GM23338 (cell line): Measurements from ENCODE around the gene APP. TPM values are rescaled to one million over a fixed set of nuclear protein-coding genes. Genes with fewer than 3 reads are reported as not detected.

Experiments
- ATAC-seq: fragments of 200-7000 bp; cut with Tn5 transposase; 3 replicates; pipeline ENCODE4 v1.9.1; 2020
- DNase-seq: peaks from one replicate; pipeline ENCODE4 v3.0.0-alpha.2; 2015; ENCODE audit warnings: low spot score
- H2AFZ ChIP-seq: fragments of 200-600 bp; sonication (generic); 2 replicates; pipeline ENCODE4 v1.8.0; 2016; ENCODE audit warnings: antibody characterized with exemption, mild to moderate bottlenecking, moderate library complexity
- H3F3A ChIP-seq: fragments of 200-600 bp; sonication (generic); replicated peaks from 2 replicates; pipeline ENCODE4 v1.8.0; 2017; ENCODE audit warnings: antibody characterized with exemption, mixed run types, low read depth
- H3K27ac ChIP-seq: fragments of 200-600 bp; sonication (generic); 2 replicates; pipeline ENCODE4 v1.6.1; 2016; ENCODE audit warnings: low read depth
- H3K27me3 ChIP-seq: fragments of 200-600 bp; sonication (generic); 2 replicates; pipeline ENCODE4 v1.8.0; 2016; ENCODE audit warnings: mild to moderate bottlenecking, mixed run types, moderate library complexity; ENCODE audit not compliant: insufficient read depth
- H3K36me3 ChIP-seq: fragments of 200-600 bp; sonication (generic); 2 replicates; pipeline ENCODE4 v1.8.0; 2016; ENCODE audit warnings: mild to moderate bottlenecking; ENCODE audit not compliant: insufficient read depth
- H3K4me1 ChIP-seq: fragments of 200-600 bp; sonication (generic); 2 replicates; pipeline ENCODE4 v1.8.0; 2016; ENCODE audit warnings: mild to moderate bottlenecking, moderate library complexity; ENCODE audit not compliant: insufficient read depth
- H3K4me2 ChIP-seq: fragments of 200-600 bp; sonication (generic); 2 replicates; pipeline ENCODE4 v1.7.1; 2017; ENCODE audit warnings: mixed run types
- H3K4me3 ChIP-seq: fragments of 200-600 bp; sonication (generic); 2 replicates; pipeline ENCODE4 v1.6.1; 2016; ENCODE audit warnings: mixed run types
- H3K79me2 ChIP-seq: fragments of 200-600 bp; sonication (generic); replicated peaks from 2 replicates; pipeline ENCODE4 v1.8.0; 2017; ENCODE audit warnings: mild to moderate bottlenecking; ENCODE audit not compliant: insufficient read depth
- H3K9me2 ChIP-seq: fragments of 200-600 bp; sonication (generic); 2 replicates; pipeline ENCODE4 v1.8.0; 2017; ENCODE audit not compliant: insufficient read depth
- H4K20me1 ChIP-seq: fragments of 200-600 bp; sonication (generic); replicated peaks from 2 replicates; pipeline ENCODE4 v1.8.0; 2017; ENCODE audit warnings: mild to moderate bottlenecking; ENCODE audit not compliant: insufficient read depth
- H3K27ac Mint-ChIP-seq: 2 replicates; pipeline ENCODE4 v1.8.0; 2020; ENCODE audit warnings: inconsistent platforms, mild to moderate bottlenecking, moderate library complexity, mixed read lengths
- H3K27me3 Mint-ChIP-seq: 3 replicates; pipeline ENCODE4 v1.8.0; 2022; ENCODE audit warnings: low read depth, mild to moderate bottlenecking, moderate library complexity, mixed read lengths, inconsistent platforms; ENCODE audit not compliant: insufficient read depth, poor library complexity
- H3K36me3 Mint-ChIP-seq: 3 replicates; pipeline ENCODE4 v1.8.0; 2021; ENCODE audit warnings: low read depth, mild to moderate bottlenecking, inconsistent platforms, moderate library complexity, mixed read lengths
- H3K4me1 Mint-ChIP-seq: 3 replicates; pipeline ENCODE4 v1.8.0; 2020; ENCODE audit warnings: mild to moderate bottlenecking, inconsistent platforms, mixed read lengths
- H3K4me3 Mint-ChIP-seq: 3 replicates; pipeline ENCODE4 v1.8.0; 2021; ENCODE audit warnings: moderate library complexity, mild to moderate bottlenecking, inconsistent platforms, mixed read lengths
- H3K9me3 Mint-ChIP-seq: 3 replicates; pipeline ENCODE4 v1.8.0; 2020; ENCODE audit warnings: moderate library complexity, mild to moderate bottlenecking, inconsistent platforms, mixed read lengths
- EZH2phosphoT487 ChIP-seq: fragments of 200-600 bp; sonication (generic); IDR thresholded peaks from one replicate; pipeline ENCODE4 v1.8.1; 2018; ENCODE audit warnings: antibody characterized with exemption; ENCODE audit not compliant: unreplicated experiment
- JUNB ChIP-seq: IDR thresholded peaks from one replicate; pipeline ENCODE4 v1.6.1; 2016; ENCODE audit warnings: antibody characterized with exemption; ENCODE audit not compliant: unreplicated experiment
- REST ChIP-seq: IDR thresholded peaks from one replicate; pipeline ENCODE4 v1.6.1; 2018; ENCODE audit warnings: antibody characterized with exemption; ENCODE audit not compliant: unreplicated experiment
- ZNF462 ChIP-seq: fragments of 250-450 bp; sonication (Bioruptor Pico); IDR thresholded peaks from 2 replicates; pipeline ENCODE4 v1.5.0; 2020; ENCODE audit warnings: mild to moderate bottlenecking, moderate library complexity
- polyA plus RNA-seq: library from polyadenylated mRNA; unstranded; fragments of >200 nt; fragmentation: Nextera tagmentation; extraction: Ambion mirVana; gene quantifications from 2 replicates; pipeline ENCODE4 v1.2.1, GENCODE V29; 2016
- total RNA-seq: library from RNA; depleted of rRNA; stranded (reverse); fragments of >200 nt; shearing (Covaris generic); gene quantifications from 2 replicates; pipeline ENCODE4 v1.2.3, GENCODE V29; 2014

Gene APP
- total and polyA plus RNA-seq, 2 experiments from 2014 or later, result 69.4 to 444 TPM

GRCh38 chr21:25885880-25886279 lies 284.7 kb downstream of the APP start:
- peaks cover 22% of the 10 kb centered on the region for H3K36me3 ChIP-seq
- no peaks in the 10 kb centered on the region for H3K27me3 ChIP-seq
- DNase-seq (no peak), ATAC-seq (no peak)
- H4K20me1 ChIP-seq, result peaks cover 3% of the 10 kb centered on the region; the same call in 1 of the 2 replicates
- TF ChIP-seq REST, result no peak
- H3K27ac Mint-ChIP-seq, result no peak overlapping the region
- H3F3A ChIP-seq, result peaks cover 10% of the 10 kb centered on the region
- H3K79me2 ChIP-seq, result 0 out of 2 replicates have a peak, but pooled peaks cover 2% of the 10 kb centered on the region
- no peak overlapping the region for H3K4me3 Mint-ChIP-seq
- no peak overlapping the region for H3K27ac ChIP-seq
- H3K4me1 ChIP-seq, result no peaks in the 10 kb centered on the region
- H3K27me3 Mint-ChIP-seq, result peaks cover 18% of the 10 kb centered on the region
- H3K36me3 Mint-ChIP-seq, result peaks cover 90% of the 10 kb centered on the region
- no peak overlapping the region for H3K4me2 ChIP-seq
- H3K9me2 ChIP-seq, result no peaks in the 10 kb centered on the region
- H3K4me1 Mint-ChIP-seq, result no peaks in the 10 kb centered on the region
- H3K9me3 Mint-ChIP-seq, result peaks cover 13% of the 10 kb centered on the region
- H3K4me3 ChIP-seq, result no peak overlapping the region
- H2AFZ ChIP-seq, result no peak overlapping the region

- Histone ChIP-seq H4K20me1 (peaks cover 3% of the 10 kb centered on the region; the same call in 1 of the 2 replicates), H3K4me1 (no peaks in the 10 kb centered on the region), H3K36me3 (peaks cover 22% of the 10 kb centered on the region), H2AFZ (no peak overlapping the region), H3F3A (peaks cover 10% of the 10 kb centered on the region), H3K4me3 (no peak overlapping the region), H3K79me2 (0 out of 2 replicates have a peak, but pooled peaks cover 2% of the 10 kb centered on the region), H3K27me3 (no peaks in the 10 kb centered on the region), H3K9me2 (no peaks in the 10 kb centered on the region), H3K27ac (no peak overlapping the region), H3K4me2 (no peak overlapping the region)
- Mint-ChIP-seq H3K4me1 (no peaks in the 10 kb centered on the region), H3K9me3 (peaks cover 13% of the 10 kb centered on the region), H3K27me3 (peaks cover 18% of the 10 kb centered on the region), H3K36me3 (peaks cover 90% of the 10 kb centered on the region), H3K4me3 (no peak overlapping the region), H3K27ac (no peak overlapping the region)
- TF ChIP-seq EZH2phosphoT487 (no peak), JUNB (no peak), ZNF462 (CRISPR knock-in tag) (no peak)
- ATAC-seq (no peak), DNase-seq (no peak)
Measured at GRCh38 chr21:25885405-25885804, 285.2 kb downstream of the APP start.
